Ascending aorta (tissue), 2 donors: Measurements from ENCODE around the gene PIK3CD. TPM values are rescaled to one million over a fixed set of nuclear protein-coding genes. Genes with fewer than 3 reads are reported as not detected.

Source experiments
- DNase-seq, 2 donors: peaks; one replicate each; pipeline ENCODE4 v3.0.0-alpha.2; 2019; ENCODE audit warnings: low spot score in 2 of 2
- H3K27ac ChIP-seq, 2 donors: fragments of 200-600 bp; sonication (generic); one replicate each; pipeline ENCODE4 v1.5.1; 2016 to 2017; ENCODE audit warnings: mild to moderate bottlenecking in 1 of 2
- H3K27me3 ChIP-seq: fragments of 200-600 bp; sonication (generic); one replicate; pipeline ENCODE4 v1.5.1; 2017
- H3K36me3 ChIP-seq, 2 donors: fragments of 200-600 bp; sonication (generic); one replicate each; pipeline ENCODE4 v1.5.1; 2016
- H3K4me1 ChIP-seq, 2 donors: fragments of 200-600 bp; sonication (generic); one replicate each; pipeline ENCODE4 v1.5.1; 2016 to 2017; ENCODE audit warnings: mild to moderate bottlenecking in 1 of 2
- H3K4me3 ChIP-seq, 2 donors: fragments of 200-600 bp; sonication (generic); one replicate each; pipeline ENCODE4 v1.5.1; 2016 to 2017; ENCODE audit warnings: mild to moderate bottlenecking in 1 of 2
- H3K9me3 ChIP-seq, 2 donors: fragments of 200-600 bp; sonication (generic); one replicate each; pipeline ENCODE4 v1.5.1; 2016
- CTCF ChIP-seq, 3 experiments: fragments of 200-600 bp in 2 of 3; fragments of 450-650 bp in 1 of 3; sonication (generic) in 2 of 3; IDR thresholded peaks; one replicate each; pipeline ENCODE4 v1.5.1; 2016 to 2019; ENCODE audit warnings: antibody characterized with exemption in 3 of 3, mild to moderate bottlenecking in 1 of 3, moderate library complexity in 1 of 3
- intact Hi-C: fragments of 100-400 bp; cut with DNase I; formaldehyde crosslinking; loops from one replicate; pipeline ENCODE4 v1.15.1; 2023
- total RNA-seq: library from RNA; depleted of rRNA; stranded (reverse); fragments of >200 nt; gene quantifications from one replicate; pipeline ENCODE4 v1.1.0, GENCODE V29; 2016

Gene PIK3CD
- total RNA-seq, 1 donor from 2014 or later = 19.7 TPM

DNA sequence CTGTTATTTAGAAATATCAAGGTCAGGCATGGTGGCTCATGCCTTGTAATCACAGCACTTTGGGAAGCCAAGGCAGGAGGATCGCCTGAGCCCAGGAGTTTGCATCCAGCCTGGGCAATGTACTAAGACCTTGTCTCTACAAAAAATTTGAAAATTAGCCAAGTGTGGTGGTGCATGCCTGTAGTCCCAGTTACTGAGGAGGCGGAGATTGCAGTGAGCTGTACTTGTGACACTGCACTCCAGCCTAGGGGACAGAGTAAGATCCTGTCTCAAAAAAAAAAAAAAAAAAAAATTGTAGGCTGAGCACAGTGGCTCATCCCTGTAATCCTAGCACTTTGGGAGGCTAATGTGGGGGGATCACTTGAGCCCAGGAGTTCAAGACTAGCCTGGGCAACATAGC lies 45.3 kb downstream of the PIK3CD start:
- no peak for DNase-seq
- Histone ChIP-seq H3K9me3 (no peaks in the 10 kb centered on the region), H3K27me3 (no peaks in the 10 kb centered on the region), H3K36me3 (no peaks in the 10 kb centered on the region), H3K27ac (no peak overlapping the region), H3K4me3 (no peak overlapping the region), H3K4me1 (no peaks in the 10 kb centered on the region)
- TF ChIP-seq CTCF (IDR thresholded peaks at IDR 0.05) = no peak
- intact Hi-C loops = no loop called here

DNA sequence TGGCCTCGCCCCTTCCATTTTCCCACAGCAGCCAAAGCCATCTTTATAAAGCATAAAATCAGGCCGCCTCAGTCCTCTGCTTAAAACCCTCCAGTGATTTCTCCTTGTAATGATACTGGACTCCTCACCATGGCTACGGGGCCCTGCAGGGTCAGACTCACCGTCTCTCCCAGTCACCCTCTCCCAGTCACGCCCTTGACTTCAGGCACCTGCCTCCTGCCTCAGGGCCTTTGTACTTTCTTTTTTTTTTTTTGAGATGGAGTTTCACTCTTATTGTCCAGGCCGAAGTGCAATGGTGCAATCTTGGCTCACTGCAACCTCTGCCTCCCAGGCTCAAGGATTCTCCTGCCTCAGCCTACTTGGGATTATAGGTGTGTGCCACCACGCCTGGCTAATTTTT lies 47.8 kb downstream of the PIK3CD start:
- H3K36me3 ChIP-seq = no peaks in the 10 kb centered on the region
- no peak for DNase-seq
- no peaks in the 10 kb centered on the region for H3K4me1 ChIP-seq
- H3K27ac ChIP-seq = no peak overlapping the region
- no peaks in the 10 kb centered on the region for H3K9me3 ChIP-seq
- H3K4me3 ChIP-seq = no peak overlapping the region
- H3K27me3 ChIP-seq = no peaks in the 10 kb centered on the region
- TF ChIP-seq CTCF (IDR thresholded peaks at IDR 0.05) = no peak
- intact Hi-C loops = no loop called here

DNA sequence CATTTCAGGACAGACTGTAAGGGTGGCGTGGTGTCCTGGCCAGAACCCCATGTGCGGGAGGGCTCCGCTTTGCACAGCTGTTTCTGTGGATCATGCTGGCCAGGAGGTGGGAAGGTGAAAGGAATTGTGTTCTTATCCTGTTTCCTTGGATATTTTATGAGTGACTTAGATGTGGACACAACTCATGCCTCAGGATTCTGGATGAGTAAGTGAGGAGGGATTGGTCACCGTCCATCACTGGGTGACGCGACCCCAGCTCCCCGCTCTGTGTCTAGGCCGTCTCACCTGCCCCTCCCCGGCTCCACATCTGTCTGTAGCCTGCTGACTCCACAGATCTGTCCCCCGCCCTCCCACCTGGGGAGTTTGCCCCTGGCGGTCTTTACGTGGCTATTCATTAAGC lies 48.8 kb downstream of the PIK3CD start:
- H3K4me3 ChIP-seq = no peak overlapping the region
- H3K36me3 ChIP-seq = no peaks in the 10 kb centered on the region
- intact Hi-C loops = no loop called here
- no peaks in the 10 kb centered on the region for H3K9me3 ChIP-seq
- no peak for TF ChIP-seq CTCF (IDR thresholded peaks at IDR 0.05)
- no peak overlapping the region for H3K27ac ChIP-seq
- DNase-seq = no peak
- H3K4me1 ChIP-seq = no peaks in the 10 kb centered on the region
- no peaks in the 10 kb centered on the region for H3K27me3 ChIP-seq

- TF ChIP-seq CTCF (IDR thresholded peaks at IDR 0.05) = no peak
- H3K9me3 ChIP-seq = no peaks in the 10 kb centered on the region
- no peaks in the 10 kb centered on the region for H3K4me1 ChIP-seq
- H3K4me3 ChIP-seq = no peak overlapping the region
- no peak for DNase-seq
- H3K27me3 ChIP-seq = no peaks in the 10 kb centered on the region
- no peak overlapping the region for H3K27ac ChIP-seq
- no peaks in the 10 kb centered on the region for H3K36me3 ChIP-seq
- intact Hi-C loops = no loop called here
Measured at GRCh38 chr1:9701665-9702064, 50.1 kb downstream of the PIK3CD start.

DNA sequence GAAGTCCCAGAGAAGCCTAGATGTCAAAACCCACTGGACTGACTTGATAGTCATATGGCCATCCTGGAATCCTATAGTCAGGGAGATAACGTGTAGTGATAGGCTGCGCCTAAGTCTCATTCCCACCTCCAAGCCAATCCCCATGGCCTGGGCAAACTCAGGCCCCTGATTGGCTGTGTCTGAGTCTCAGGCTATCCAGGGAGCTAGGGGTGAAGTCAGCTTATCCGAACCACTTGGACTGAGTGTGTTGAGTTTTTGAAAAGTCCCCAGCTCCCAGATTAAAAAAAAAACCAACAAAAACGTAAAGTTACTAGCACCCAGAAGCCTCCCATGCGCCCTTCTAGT lies 51.6 kb downstream of the PIK3CD start:
- H3K36me3 ChIP-seq = no peaks in the 10 kb centered on the region
- H3K9me3 ChIP-seq = no peaks in the 10 kb centered on the region
- no peaks in the 10 kb centered on the region for H3K4me1 ChIP-seq
- TF ChIP-seq CTCF (IDR thresholded peaks at IDR 0.05) = no peak
- intact Hi-C loops = no loop called here
- H3K4me3 ChIP-seq = no peak overlapping the region
- no peaks in the 10 kb centered on the region for H3K27me3 ChIP-seq
- no peak for DNase-seq
- no peak overlapping the region for H3K27ac ChIP-seq

- no peaks in the 10 kb centered on the region for H3K9me3 ChIP-seq
- H3K27ac ChIP-seq = no peak overlapping the region
- no peak overlapping the region for H3K4me3 ChIP-seq
- no peaks in the 10 kb centered on the region for H3K36me3 ChIP-seq
- no peak for TF ChIP-seq CTCF (IDR thresholded peaks at IDR 0.05)
- no peaks in the 10 kb centered on the region for H3K4me1 ChIP-seq
- no peaks in the 10 kb centered on the region for H3K27me3 ChIP-seq
- DNase-seq = no peak
- intact Hi-C loops = no loop called here
Measured at GRCh38 chr1:9703681-9704080, 52.1 kb downstream of the PIK3CD start.
